ENCODE data around the gene LBHD2.

LBHD2 gene

GRCh38 chr14:103086771-103087342, 2.8 kb downstream of the LBHD2 start:
- no peak overlapping the region for H3K4me3 ChIP-seq (ENCODE audit: low read depth, low read length)
- TF ChIP-seq, protein P1, sequence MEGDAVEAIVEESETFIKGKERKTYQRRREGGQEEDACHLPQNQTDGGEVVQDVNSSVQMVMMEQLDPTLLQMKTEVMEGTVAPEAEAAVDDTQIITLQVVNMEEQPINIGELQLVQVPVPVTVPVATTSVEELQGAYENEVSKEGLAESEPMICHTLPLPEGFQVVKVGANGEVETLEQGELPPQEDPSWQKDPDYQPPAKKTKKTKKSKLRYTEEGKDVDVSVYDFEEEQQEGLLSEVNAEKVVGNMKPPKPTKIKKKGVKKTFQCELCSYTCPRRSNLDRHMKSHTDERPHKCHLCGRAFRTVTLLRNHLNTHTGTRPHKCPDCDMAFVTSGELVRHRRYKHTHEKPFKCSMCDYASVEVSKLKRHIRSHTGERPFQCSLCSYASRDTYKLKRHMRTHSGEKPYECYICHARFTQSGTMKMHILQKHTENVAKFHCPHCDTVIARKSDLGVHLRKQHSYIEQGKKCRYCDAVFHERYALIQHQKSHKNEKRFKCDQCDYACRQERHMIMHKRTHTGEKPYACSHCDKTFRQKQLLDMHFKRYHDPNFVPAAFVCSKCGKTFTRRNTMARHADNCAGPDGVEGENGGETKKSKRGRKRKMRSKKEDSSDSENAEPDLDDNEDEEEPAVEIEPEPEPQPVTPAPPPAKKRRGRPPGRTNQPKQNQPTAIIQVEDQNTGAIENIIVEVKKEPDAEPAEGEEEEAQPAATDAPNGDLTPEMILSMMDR (IDR thresholded peaks at IDR 0.05; ENCODE audit: control insufficient read depth, extremely low read depth, insufficient read depth), result no peak
- DNase-seq (ENCODE audit: low read depth), result no peak

- no peak overlapping the region for H3K4me3 ChIP-seq (ENCODE audit: low read depth, low read length)
- TF ChIP-seq, protein P1 (IDR thresholded peaks at IDR 0.05; ENCODE audit: control insufficient read depth, extremely low read depth, insufficient read depth), result no peak
- no peak for DNase-seq (ENCODE audit: low read depth)
Measured at GRCh38 chr14:103087343-103087835, 3.4 kb downstream of the LBHD2 start.

- no peak overlapping the region for H3K4me3 ChIP-seq (ENCODE audit: low read depth, low read length)
- TF ChIP-seq, protein P1 (IDR thresholded peaks at IDR 0.05; ENCODE audit: control insufficient read depth, extremely low read depth, insufficient read depth), result no peak
- no peak for DNase-seq (ENCODE audit: low read depth)
Measured at GRCh38 chr14:103088921-103089320, 4.9 kb downstream of the LBHD2 start.

DNA sequence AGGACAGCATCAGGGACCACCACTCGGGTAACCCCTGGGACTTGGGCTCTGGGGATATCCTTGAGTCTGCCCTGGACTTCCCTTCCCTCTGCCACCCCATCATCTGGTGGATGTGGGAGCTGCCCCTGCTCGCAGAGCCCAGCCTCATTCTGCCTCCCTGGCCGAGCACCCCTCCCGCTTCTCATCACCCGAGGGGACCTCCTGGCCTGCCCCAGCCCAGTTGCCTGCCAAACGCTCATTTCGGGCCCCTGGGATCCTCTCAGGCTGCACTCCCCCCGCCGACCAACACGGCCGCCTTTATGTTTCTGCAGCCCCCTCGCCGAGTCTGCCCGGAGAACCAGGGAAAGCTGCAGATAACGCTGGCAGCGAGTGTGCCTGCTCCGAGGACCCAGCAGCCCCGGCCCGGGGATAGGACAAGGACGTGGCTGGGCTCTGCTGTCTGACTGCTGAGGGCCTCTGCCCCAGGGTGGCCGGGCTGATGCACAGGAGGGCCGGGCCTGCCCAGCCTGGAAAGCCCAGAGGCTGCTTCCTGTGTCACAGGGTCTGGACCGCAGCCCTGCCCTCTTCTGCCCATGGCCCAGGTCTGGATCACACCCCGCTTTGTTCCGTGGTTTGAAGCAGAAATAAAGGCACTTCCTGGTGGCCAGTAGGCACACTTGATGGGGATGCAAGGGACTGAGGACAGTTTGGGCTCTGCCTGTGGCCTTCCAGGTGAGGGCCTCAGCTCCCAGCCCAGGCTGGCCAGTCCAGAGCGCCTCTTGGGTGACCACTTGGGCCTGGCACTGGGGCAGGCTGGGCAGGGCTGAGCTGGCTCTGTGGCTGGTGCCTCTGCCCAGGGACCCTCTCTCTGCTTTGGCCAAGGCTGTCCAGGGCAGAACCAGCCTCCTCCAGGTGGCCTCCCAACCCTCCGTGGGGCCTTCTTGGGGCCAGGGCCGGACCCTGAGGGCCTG, 5.7 kb downstream of the LBHD2 start:
- DNase-seq (ENCODE audit: low read depth), result no peak
- no peak overlapping the region for H3K4me3 ChIP-seq (ENCODE audit: low read depth, low read length)
- TF ChIP-seq, protein P1 (IDR thresholded peaks at IDR 0.05; ENCODE audit: control insufficient read depth, extremely low read depth, insufficient read depth), result no peak

GRCh38 chr14:103090481-103091020, 6.5 kb downstream of the LBHD2 start:
- DNase-seq (ENCODE audit: low read depth), result no peak
- TF ChIP-seq, protein P1 (IDR thresholded peaks at IDR 0.05; ENCODE audit: control insufficient read depth, extremely low read depth, insufficient read depth), result no peak
- H3K4me3 ChIP-seq (ENCODE audit: low read depth, low read length), result no peak overlapping the region

DNA sequence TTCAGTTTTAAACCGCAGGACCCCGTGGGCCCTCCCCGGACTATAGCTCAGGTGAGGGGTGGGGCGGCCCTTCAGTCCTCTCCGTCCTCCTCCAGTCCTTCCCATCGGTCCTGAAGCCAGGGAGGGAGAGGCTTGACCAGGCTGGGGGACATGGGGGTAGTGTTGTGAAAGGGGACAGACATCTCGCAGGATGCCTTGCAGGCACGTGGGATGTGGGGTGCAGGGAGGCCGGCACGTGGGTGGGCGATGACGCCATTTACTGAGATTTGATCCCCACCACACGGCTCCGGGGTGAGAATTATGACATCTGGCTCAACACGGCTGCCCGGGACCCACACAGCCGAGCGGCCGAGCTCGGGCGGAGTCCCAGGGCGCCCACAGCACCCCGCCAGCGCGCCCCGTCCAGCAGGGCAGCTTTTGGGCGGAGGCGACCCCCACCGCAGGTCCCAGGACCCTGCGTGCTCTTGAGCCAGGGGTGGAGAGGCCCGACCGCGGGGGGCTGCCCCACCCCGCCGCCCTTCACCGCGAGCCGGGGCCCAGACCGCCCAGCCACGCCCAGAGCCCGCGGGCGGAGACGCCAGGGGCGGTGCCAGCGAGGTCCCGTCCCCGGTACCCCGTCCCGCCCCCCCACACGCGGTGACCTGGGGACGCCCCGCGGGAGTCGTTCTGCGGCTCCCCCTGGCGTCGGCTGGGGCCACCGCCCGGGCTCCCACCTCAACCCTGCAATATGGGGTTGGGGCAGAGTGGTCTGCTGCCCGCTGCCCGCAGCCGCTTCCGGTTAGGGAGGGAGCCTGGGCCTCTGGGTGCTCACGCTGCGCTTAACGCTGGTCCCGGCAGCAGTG, 7.3 kb downstream of the LBHD2 start:
- TF ChIP-seq, protein P1 (IDR thresholded peaks at IDR 0.05; ENCODE audit: control insufficient read depth, extremely low read depth, insufficient read depth), result no peak
- no peak for DNase-seq (ENCODE audit: low read depth)
- no peak overlapping the region for H3K4me3 ChIP-seq (ENCODE audit: low read depth, low read length)

Data from LNCaP clone FGC (cell line).